ENCODE data around the gene COL8A2. TPM values are rescaled to one million over a fixed set of nuclear protein-coding genes. Genes with fewer than 3 reads are reported as not detected.

The COL8A2 gene
- total RNA-seq, 2 donors from 2014 or later, result 7.9 to 10.7 TPM

GRCh38 chr1:36157973-36158826, 33.2 kb upstream of the COL8A2 start:
- Histone ChIP-seq H3K27me3 (replicated peaks; ENCODE audit: insufficient read depth) (no peaks in the 10 kb centered on the region), H3K27ac (peak overlapping the region; percentile 99 to 100), H3K4me3 (peak overlapping the region; percentile 100), H3K36me3 (no peaks in the 10 kb centered on the region), H3K9me3 (no peaks in the 10 kb centered on the region), H3K4me1 (replicated peaks) (peaks cover 61% of the 10 kb centered on the region)
- intact Hi-C loops (cut with DNase I), result loop anchor here (5.0 kb wide), 1 partner anchor 229 kb away; the partner anchor contains the start of gene STK40
- 41% methylated on average over 9 of the region's 9 CpGs for WGBS
- no peak for TF ChIP-seq CTCF (IDR thresholded peaks at IDR 0.05)
- no peak for TF ChIP-seq POLR2AphosphoS5 (IDR thresholded peaks at IDR 0.05)
- DNase-seq (ENCODE audit: low spot score), result no peak

GRCh38 chr1:36157115-36157903, 32.3 kb upstream of the COL8A2 start:
- peak overlapping the region; percentile 100 for H3K4me3 ChIP-seq
- H3K27me3 ChIP-seq (replicated peaks; ENCODE audit: insufficient read depth), result no peaks in the 10 kb centered on the region
- intact Hi-C loops (cut with DNase I), result loop anchor here (5.0 kb wide), 1 partner anchor 230 kb away; the partner anchor contains the start of gene STK40
- peak overlapping the region; percentile 99 to 100 for H3K27ac ChIP-seq
- no peak for DNase-seq (ENCODE audit: low spot score)
- peaks cover 53% of the 10 kb centered on the region for H3K4me1 ChIP-seq (replicated peaks)
- TF ChIP-seq POLR2AphosphoS5 (IDR thresholded peaks at IDR 0.05), result peak; percentile 6
- TF ChIP-seq POLR2A (IDR thresholded peaks at IDR 0.05), result no peak
- 3% methylated on average over 9 of the region's 9 CpGs for WGBS
- no peaks in the 10 kb centered on the region for H3K36me3 ChIP-seq
- H3K9me3 ChIP-seq, result no peaks in the 10 kb centered on the region

- intact Hi-C loops (cut with DNase I), result loop anchor here (5.0 kb wide), 1 partner anchor 231 kb away; the partner anchor contains the start of gene STK40
Observed at GRCh38 chr1:36156329-36157114, 31.5 kb upstream of the COL8A2 start.

GRCh38 chr1:36155408-36156328, 30.6 kb upstream of the COL8A2 start, which contains the start of gene MAP7D1:
TSS of gene MAP7D1 (plus strand) at chr1:36156160. CDS start at chr1:36156418, 258 bp downstream.
- WGBS, result under 1% methylated on average over 33 of the region's 88 CpGs
- Histone ChIP-seq H3K9me3 (no peaks in the 10 kb centered on the region), H3K4me3 (peak within 1 kb of the TSS; percentile 100), H3K27me3 (replicated peaks; ENCODE audit: insufficient read depth) (no peaks in the 10 kb centered on the region), H3K4me1 (replicated peaks) (peaks cover 40% of the 10 kb centered on the region), H3K27ac (peak within 1 kb of the TSS; percentile 99 to 100), H3K36me3 (no peaks in the 10 kb centered on the region)
- intact Hi-C loops (cut with DNase I), result loop anchor here (5.0 kb wide), 1 partner anchor 232 kb away; the partner anchor contains the start of gene STK40
- peak in 1 of 4 experiments; percentile 24 for TF ChIP-seq CTCF (IDR thresholded peaks at IDR 0.05)
- peak; percentile 82 for TF ChIP-seq POLR2AphosphoS5 (IDR thresholded peaks at IDR 0.05)
- peak; percentile 87 for TF ChIP-seq POLR2A (IDR thresholded peaks at IDR 0.05)
- peak; percentile 81 for DNase-seq (ENCODE audit: low spot score)

More at GRCh38 chr1:36156329-36157114, 31.5 kb upstream of the COL8A2 start:
- DNase-seq (ENCODE audit: low spot score), result peak; percentile 67
- H3K36me3 ChIP-seq, result no peaks in the 10 kb centered on the region
- H3K9me3 ChIP-seq, result no peaks in the 10 kb centered on the region
- TF ChIP-seq POLR2AphosphoS5 (IDR thresholded peaks at IDR 0.05), result peak; percentile 57
- TF ChIP-seq CTCF (IDR thresholded peaks at IDR 0.05), result no peak
- peak; percentile 54 for TF ChIP-seq POLR2A (IDR thresholded peaks at IDR 0.05)
- WGBS, result 1% methylated on average over 50 of the region's 69 CpGs
- H3K27ac ChIP-seq, result peak overlapping the region; percentile 99 to 100
- H3K4me1 ChIP-seq (replicated peaks), result peaks cover 45% of the 10 kb centered on the region
- no peaks in the 10 kb centered on the region for H3K27me3 ChIP-seq (replicated peaks; ENCODE audit: insufficient read depth)
- peak overlapping the region; percentile 100 for H3K4me3 ChIP-seq

Data from prostate gland (tissue), 2 donors.